Neural cell (in vitro differentiated cells): ENCODE results near the gene EPHA4. TPM values are rescaled to one million over a fixed set of nuclear protein-coding genes. Genes with fewer than 3 reads are reported as not detected.

Experiments used
- H2AFZ ChIP-seq: fragments of 200-600, 300-800 bp; sonication (generic), shearing (Covaris generic); 2 replicates; pipeline ENCODE4 v1.6.0; 2014; ENCODE audit warnings: low read depth, mild to moderate bottlenecking, antibody characterized with exemption, low read length, moderate library complexity
- H3F3A ChIP-seq: fragments of 200-600 bp; shearing (Covaris generic); 2 replicates; pipeline ENCODE4 v1.6.1; 2016; ENCODE audit warnings: mild to moderate bottlenecking, moderate library complexity, mixed read lengths, antibody characterized with exemption, low read length; ENCODE audit not compliant: insufficient read depth, poor library complexity, severe bottlenecking
- H3K27ac ChIP-seq: fragments of 200-600, 300-800 bp; sonication (generic), shearing (Covaris generic); 2 replicates; pipeline ENCODE4 v1.5.1; 2014; ENCODE audit warnings: mild to moderate bottlenecking, low read length, moderate library complexity
- H3K27me3 ChIP-seq: fragments of 300-800, 200-600 bp; sonication (generic), shearing (Covaris generic); 2 replicates; pipeline ENCODE4 v1.6.0; 2014; ENCODE audit warnings: mild to moderate bottlenecking, low read depth, low read length, moderate library complexity; ENCODE audit not compliant: insufficient read depth
- H3K36me3 ChIP-seq: fragments of 300-800, 200-600 bp; sonication (generic), shearing (Covaris generic); 2 replicates; pipeline ENCODE4 v1.5.1; 2014; ENCODE audit warnings: mild to moderate bottlenecking, antibody characterized with exemption, low read length, moderate library complexity; ENCODE audit not compliant: insufficient read depth
- H3K4me2 ChIP-seq: fragments of 300-800, 200-600 bp; sonication (generic), shearing (Covaris generic); 2 replicates; pipeline ENCODE4 v1.6.0; 2014; ENCODE audit warnings: mild to moderate bottlenecking, low read length
- H3K4me3 ChIP-seq: fragments of 300-800, 200-600 bp; sonication (generic), shearing (Covaris generic); 2 replicates; pipeline ENCODE4 v1.5.1; 2014; ENCODE audit warnings: mild to moderate bottlenecking, low read length, moderate library complexity
- H3K79me2 ChIP-seq: fragments of 200-600 bp; shearing (Covaris generic); replicated peaks from 2 replicates; pipeline ENCODE4 v1.6.0; 2014; ENCODE audit warnings: mild to moderate bottlenecking, low read length, moderate library complexity; ENCODE audit not compliant: insufficient read depth
- H3K9ac ChIP-seq: fragments of 300-800, 200-600 bp; sonication (generic), shearing (Covaris generic); 2 replicates; pipeline ENCODE4 v1.6.1; 2016; ENCODE audit warnings: mild to moderate bottlenecking, low read length, mixed read lengths
- H3K9me2 ChIP-seq: fragments of 200-600 bp; shearing (Covaris generic); 2 replicates; pipeline ENCODE4 v1.6.1; 2016; ENCODE audit warnings: mild to moderate bottlenecking, low read length, mixed read lengths; ENCODE audit not compliant: insufficient read depth
- H3K9me3 ChIP-seq: fragments of 200-600, 300-800 bp; sonication (generic), shearing (Covaris generic); 2 replicates; pipeline ENCODE4 v1.6.1; 2016; ENCODE audit warnings: mild to moderate bottlenecking, mixed run types, low read length, moderate library complexity, mixed read lengths
- H4K20me1 ChIP-seq: fragments of 200-600 bp; shearing (Covaris generic); 2 replicates; pipeline ENCODE4 v1.6.1; 2016; ENCODE audit warnings: mild to moderate bottlenecking, mixed run types; ENCODE audit not compliant: insufficient read depth
- CTCF ChIP-seq: fragments of 450-650 bp; IDR thresholded peaks from 2 replicates; pipeline ENCODE4 v1.5.1; 2014; ENCODE audit warnings: antibody characterized with exemption, mild to moderate bottlenecking, moderate library complexity; ENCODE audit not compliant: poor library complexity, severe bottlenecking
- EZH2 ChIP-seq: fragments of 200-600, 300-800 bp; shearing (Covaris generic), sonication (generic); IDR thresholded peaks from 2 replicates; pipeline ENCODE4 v1.6.1; 2014; ENCODE audit warnings: antibody characterized with exemption, low read length, borderline replicate concordance, mild to moderate bottlenecking; ENCODE audit not compliant: insufficient read depth, poor library complexity, severe bottlenecking
- MXI1 ChIP-seq: fragments of 450-650 bp; conservative IDR thresholded peaks from 2 replicates; pipeline ENCODE4 v1.6.1; 2014; ENCODE audit warnings: antibody characterized with exemption, mild to moderate bottlenecking; ENCODE audit not compliant: poor library complexity, severe bottlenecking
- POLR2AphosphoS5 ChIP-seq: IDR thresholded peaks from 2 replicates; pipeline ENCODE4 v1.6.1; 2012
- RAD21 ChIP-seq: fragments of 450-650 bp; conservative IDR thresholded peaks from 2 replicates; pipeline ENCODE4 v1.6.1; 2014; ENCODE audit warnings: antibody characterized with exemption, mild to moderate bottlenecking, moderate library complexity
- REST ChIP-seq: IDR thresholded peaks from 2 replicates; pipeline ENCODE4 v1.6.1; 2012; ENCODE audit warnings: borderline replicate concordance
- SMC3 ChIP-seq: fragments of 450-650 bp; conservative IDR thresholded peaks from 2 replicates; pipeline ENCODE4 v1.6.1; 2014; ENCODE audit warnings: antibody characterized with exemption, mild to moderate bottlenecking, moderate library complexity; ENCODE audit not compliant: poor library complexity
- TAF1 ChIP-seq: IDR thresholded peaks from 2 replicates; pipeline ENCODE4 v1.6.1; 2012; ENCODE audit warnings: low read depth
- polyA plus RNA-seq: library from polyadenylated mRNA; depleted of rRNA; stranded (reverse); fragments of >200 nt; gene quantifications from 2 replicates; pipeline ENCODE4 v1.2.3, GENCODE V29; 2014

The EPHA4 gene
- polyA plus RNA-seq, 1 donor from 2014 or later = 71.1 TPM

GRCh38 chr2:221435171-221435570 lies 136.9 kb downstream of the EPHA4 start:
- Histone ChIP-seq H3F3A (no peaks in the 10 kb centered on the region), H3K4me3 (no peak overlapping the region), H3K4me2 (no peak overlapping the region), H4K20me1 (no peaks in the 10 kb centered on the region), H3K79me2 (no peaks in the 10 kb centered on the region), H3K36me3 (no peaks in the 10 kb centered on the region), H3K9ac (no peak overlapping the region), H2AFZ (no peak overlapping the region), H3K9me3 (no peaks in the 10 kb centered on the region), H3K27me3 (no peaks in the 10 kb centered on the region), H3K27ac (no peak overlapping the region), H3K9me2 (no peaks in the 10 kb centered on the region)
- no peak for TF ChIP-seq SMC3

- no peak overlapping the region for H3K9ac ChIP-seq
These were observed 138.0 kb downstream of the EPHA4 start for GRCh38 chr2:221434142-221434541.

GRCh38 chr2:221431477-221431876 lies 140.6 kb downstream of the EPHA4 start:
- Histone ChIP-seq H3K27ac (no peak overlapping the region), H3K9me2 (no peaks in the 10 kb centered on the region), H3K27me3 (no peaks in the 10 kb centered on the region), H3F3A (no peaks in the 10 kb centered on the region), H2AFZ (no peak overlapping the region), H3K36me3 (peaks cover 3% of the 10 kb centered on the region), H3K4me2 (no peak overlapping the region), H4K20me1 (no peaks in the 10 kb centered on the region), H3K4me3 (no peak overlapping the region), H3K79me2 (no peaks in the 10 kb centered on the region), H3K9ac (no peak overlapping the region), H3K9me3 (no peaks in the 10 kb centered on the region)
- TF ChIP-seq RAD21 (no peak), POLR2AphosphoS5 (no peak), MXI1 (no peak), REST (no peak), SMC3 (no peak), TAF1 (no peak)

More at GRCh38 chr2:221434142-221434541, 138.0 kb downstream of the EPHA4 start:
- Histone ChIP-seq H3F3A (no peaks in the 10 kb centered on the region), H3K9me3 (no peaks in the 10 kb centered on the region), H3K9me2 (no peaks in the 10 kb centered on the region), H3K27me3 (no peaks in the 10 kb centered on the region), H3K27ac (no peak overlapping the region), H3K4me3 (no peak overlapping the region), H3K4me2 (no peak overlapping the region), H4K20me1 (no peaks in the 10 kb centered on the region), H2AFZ (no peak overlapping the region), H3K36me3 (no peaks in the 10 kb centered on the region), H3K79me2 (no peaks in the 10 kb centered on the region)
- no peak for TF ChIP-seq SMC3
- TF ChIP-seq MXI1 = no peak
- TF ChIP-seq RAD21 = no peak
- no peak for TF ChIP-seq TAF1
- TF ChIP-seq CTCF = no peak
- no peak for TF ChIP-seq EZH2
